ENCODE results near the gene RPS14.
"Not testable (repeated sequence)": the region's sequence is repeated elsewhere in the genome, so short reads cannot be mapped to it uniquely, and the experiment has no call there.

RPS14 gene

DNA sequence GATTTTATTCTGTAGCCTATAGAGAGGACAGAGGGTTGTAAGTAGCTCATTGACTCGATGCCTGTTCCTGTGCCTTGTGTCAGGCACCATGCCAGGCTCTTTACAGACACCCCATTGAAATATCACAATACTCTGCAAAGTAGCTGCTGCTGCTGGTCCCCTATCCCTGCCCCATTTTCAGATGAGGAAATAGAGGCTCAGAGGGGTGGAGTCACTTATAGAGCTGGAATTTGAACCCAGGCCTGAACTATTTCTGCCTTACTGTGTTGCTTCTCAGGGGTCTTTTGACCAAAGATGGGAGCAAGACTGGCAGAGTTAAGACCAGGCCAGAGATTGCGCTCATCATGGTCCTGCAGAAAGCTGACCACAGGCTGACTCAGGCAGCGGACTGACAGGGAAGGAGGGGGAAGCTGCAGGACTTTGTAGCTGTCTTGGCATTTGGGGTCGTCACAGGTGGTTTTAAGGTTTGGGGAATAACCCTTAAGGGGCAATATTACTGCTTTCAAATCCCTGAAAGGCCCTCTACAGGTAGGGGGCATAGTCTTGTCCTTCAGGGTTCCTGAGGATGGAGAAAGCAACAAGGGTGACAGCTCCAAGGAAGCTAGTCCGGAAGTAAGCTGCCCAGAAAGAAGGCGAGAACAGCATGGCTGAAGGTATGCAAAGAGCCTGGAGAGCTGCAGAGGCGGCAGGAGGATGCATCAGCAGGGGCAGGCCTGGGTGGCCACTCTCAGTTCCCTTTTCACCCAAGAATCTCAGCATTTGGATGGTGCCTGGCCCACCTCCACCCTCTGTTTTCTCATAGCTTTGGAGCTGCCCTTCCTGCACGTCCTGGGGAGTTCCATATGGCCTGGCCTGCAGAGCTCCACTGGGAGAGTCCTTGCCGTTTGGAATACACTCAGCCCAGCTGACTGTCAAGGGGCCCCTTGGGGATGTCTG lies 40.1 kb upstream of the RPS14 start:
- peaks cover 44% of the 10 kb centered on the region for H3K4me1 ChIP-seq (ENCODE audit: control insufficient read depth, low read depth, low read length)
- no peak overlapping the region for H3K4me3 ChIP-seq (ENCODE audit: low read length)
- H3K27ac ChIP-seq (ENCODE audit: low read length), result no peak overlapping the region
- no peaks in the 10 kb centered on the region for H3K9me3 ChIP-seq (ENCODE audit: control insufficient read depth, low read depth, low read length)
- H3K9ac ChIP-seq (ENCODE audit: low read length), result no peak overlapping the region
- H3K27me3 ChIP-seq (ENCODE audit: control insufficient read depth, insufficient read depth, low read length), result no peaks in the 10 kb centered on the region
- no peaks in the 10 kb centered on the region for H3K36me3 ChIP-seq (ENCODE audit: control insufficient read depth, low read depth, low read length)

DNA sequence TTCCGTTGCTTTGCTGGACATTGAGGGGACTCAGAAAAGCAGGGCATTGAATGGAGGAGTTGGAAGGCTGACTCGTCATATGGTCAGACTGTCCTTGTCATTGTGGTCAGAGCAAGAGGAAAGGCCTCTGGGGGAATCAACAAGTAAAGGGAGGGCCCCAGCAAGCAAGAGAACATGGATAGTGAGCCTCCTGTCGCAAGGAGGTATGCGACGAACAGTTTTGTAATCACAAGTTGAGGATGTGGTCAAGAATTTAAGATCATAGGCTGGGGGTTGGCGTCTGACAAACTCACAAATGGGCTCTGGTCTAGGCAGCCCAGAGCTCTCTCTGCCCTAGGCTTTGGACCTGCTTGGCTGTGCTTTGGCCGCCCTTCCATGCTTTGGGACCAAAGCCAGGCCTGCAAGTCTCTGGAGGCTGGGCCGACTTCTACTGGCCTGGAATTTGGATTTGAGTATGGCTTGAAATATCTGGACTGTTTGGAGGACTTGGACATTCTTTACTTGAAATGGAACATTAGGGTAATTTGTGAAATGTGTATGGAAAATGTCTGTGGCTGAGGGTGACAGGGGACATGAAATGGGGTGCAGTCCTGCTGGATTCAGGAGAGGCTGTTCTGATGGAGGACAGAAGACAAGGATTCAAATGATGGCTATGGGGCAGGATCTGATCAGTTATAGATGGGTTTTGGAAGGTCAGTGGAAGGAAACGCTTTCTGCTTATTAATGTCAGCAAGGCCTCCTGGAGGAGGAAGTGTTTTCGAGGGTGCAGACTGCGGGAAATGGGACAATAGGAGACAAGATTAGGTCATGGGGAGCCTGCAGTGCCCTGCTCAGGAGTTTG lies 39.2 kb upstream of the RPS14 start:
- H3K9ac ChIP-seq (ENCODE audit: low read length), result no peak overlapping the region

DNA sequence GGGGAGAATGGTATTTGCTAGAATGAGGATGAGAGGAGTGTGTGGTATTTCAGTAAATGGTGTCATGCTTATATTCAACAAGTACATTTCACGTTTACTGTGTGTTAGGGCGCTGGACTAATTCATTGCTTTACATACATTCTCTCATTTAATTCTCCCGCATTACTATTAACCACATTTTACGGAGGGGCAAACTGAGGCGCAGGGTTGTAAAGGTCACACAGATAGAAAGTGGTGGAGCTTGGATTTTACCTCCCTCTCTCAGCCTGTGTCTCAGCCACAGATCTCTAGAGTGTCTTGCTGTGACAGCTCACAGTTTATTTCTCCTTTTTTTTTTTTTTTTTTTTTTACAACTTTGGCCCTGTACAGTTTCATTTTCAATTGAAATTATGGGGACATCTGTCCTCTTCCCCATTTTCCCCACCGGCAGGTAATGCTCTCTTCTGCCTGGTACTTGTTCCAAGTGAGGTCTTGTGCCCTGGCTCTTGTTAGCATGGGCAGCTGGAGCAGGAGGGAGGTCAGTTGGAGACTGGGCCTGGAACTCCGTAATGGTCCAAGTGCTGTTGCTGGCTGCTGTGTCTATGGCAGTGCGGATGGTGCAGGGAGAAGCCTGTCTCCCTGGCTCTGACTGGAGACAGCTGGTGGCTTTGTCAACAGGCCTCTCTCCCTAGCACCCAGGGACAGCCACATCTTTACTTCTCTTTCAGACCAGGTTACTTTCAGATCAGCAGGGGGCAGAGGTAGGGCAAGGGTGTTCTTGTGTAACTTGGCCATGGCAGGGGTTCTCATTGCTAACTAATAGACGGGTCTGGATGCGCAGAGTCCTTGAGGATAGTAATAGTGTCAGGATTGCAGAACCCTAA lies 37.9 kb upstream of the RPS14 start:
- Histone ChIP-seq H3K9ac (ENCODE audit: low read length) (no peak overlapping the region), H3K9me3 (ENCODE audit: control insufficient read depth, low read depth, low read length) (no peaks in the 10 kb centered on the region), H3K4me3 (ENCODE audit: low read length) (peak overlapping the region; percentile 78), H3K27me3 (ENCODE audit: control insufficient read depth, insufficient read depth, low read length) (no peaks in the 10 kb centered on the region), H3K36me3 (ENCODE audit: control insufficient read depth, low read depth, low read length) (no peaks in the 10 kb centered on the region), H3K27ac (ENCODE audit: low read length) (no peak overlapping the region), H3K4me1 (ENCODE audit: control insufficient read depth, low read depth, low read length) (peaks cover 47% of the 10 kb centered on the region)

More for the DNA sequence above, 39.2 kb upstream of the RPS14 start:
- Histone ChIP-seq H3K27me3 (ENCODE audit: control insufficient read depth, insufficient read depth, low read length) (no peaks in the 10 kb centered on the region), H3K4me3 (ENCODE audit: low read length) (no peak overlapping the region), H3K4me1 (ENCODE audit: control insufficient read depth, low read depth, low read length) (peaks cover 44% of the 10 kb centered on the region), H3K9me3 (ENCODE audit: control insufficient read depth, low read depth, low read length) (no peaks in the 10 kb centered on the region), H3K36me3 (ENCODE audit: control insufficient read depth, low read depth, low read length) (no peaks in the 10 kb centered on the region), H3K27ac (ENCODE audit: low read length) (no peak overlapping the region)

DNA sequence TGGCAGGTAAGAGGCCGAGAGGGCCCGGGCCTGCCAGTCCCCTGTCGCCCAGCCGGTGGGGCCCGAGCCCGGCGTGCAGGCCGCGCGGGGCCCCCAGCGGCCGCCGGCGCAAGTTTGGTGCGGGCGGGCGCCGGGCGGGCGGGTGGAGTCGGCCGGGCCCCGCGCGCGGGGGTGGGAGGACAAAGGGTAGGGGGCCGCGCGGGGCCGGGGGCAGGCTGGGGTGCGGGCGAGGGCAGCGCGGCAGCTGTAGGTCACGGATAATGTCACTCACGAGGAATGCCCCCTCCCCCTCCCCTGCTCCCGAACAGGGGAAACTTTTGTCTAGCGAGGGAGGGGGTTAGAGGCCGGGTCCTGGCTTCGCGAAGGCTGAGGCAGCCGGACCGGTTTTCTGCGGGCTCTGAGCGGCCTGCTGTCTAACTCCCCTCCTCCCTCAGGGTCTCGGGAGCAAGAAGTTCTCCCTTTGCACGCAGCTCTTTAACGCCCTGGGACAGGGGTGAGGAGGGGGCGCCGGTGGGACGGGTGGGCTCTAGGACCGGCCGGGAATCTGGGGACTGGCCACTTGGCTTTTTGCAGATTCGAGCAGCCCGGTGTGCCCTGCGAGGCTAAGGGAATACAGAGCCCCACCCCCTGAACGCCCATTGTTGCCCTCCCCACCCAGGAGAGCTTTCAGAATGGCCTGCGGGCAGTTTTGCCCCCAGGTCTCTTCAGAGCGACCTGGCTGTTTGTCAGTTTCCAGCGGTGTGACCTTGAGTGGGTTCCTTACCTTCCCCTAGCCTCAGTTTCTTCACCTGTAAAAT lies 37.1 kb upstream of the RPS14 start:
- Histone ChIP-seq H3K9ac (ENCODE audit: low read length) (peak overlapping the region; percentile 91), H3K4me3 (ENCODE audit: low read length) (peak overlapping the region; percentile 78), H3K36me3 (ENCODE audit: control insufficient read depth, low read depth, low read length) (no peaks in the 10 kb centered on the region), H3K4me1 (ENCODE audit: control insufficient read depth, low read depth, low read length) (peaks cover 46% of the 10 kb centered on the region), H3K27me3 (ENCODE audit: control insufficient read depth, insufficient read depth, low read length) (no peaks in the 10 kb centered on the region), H3K27ac (ENCODE audit: low read length) (no peak overlapping the region), H3K9me3 (ENCODE audit: control insufficient read depth, low read depth, low read length) (no peaks in the 10 kb centered on the region)

DNA sequence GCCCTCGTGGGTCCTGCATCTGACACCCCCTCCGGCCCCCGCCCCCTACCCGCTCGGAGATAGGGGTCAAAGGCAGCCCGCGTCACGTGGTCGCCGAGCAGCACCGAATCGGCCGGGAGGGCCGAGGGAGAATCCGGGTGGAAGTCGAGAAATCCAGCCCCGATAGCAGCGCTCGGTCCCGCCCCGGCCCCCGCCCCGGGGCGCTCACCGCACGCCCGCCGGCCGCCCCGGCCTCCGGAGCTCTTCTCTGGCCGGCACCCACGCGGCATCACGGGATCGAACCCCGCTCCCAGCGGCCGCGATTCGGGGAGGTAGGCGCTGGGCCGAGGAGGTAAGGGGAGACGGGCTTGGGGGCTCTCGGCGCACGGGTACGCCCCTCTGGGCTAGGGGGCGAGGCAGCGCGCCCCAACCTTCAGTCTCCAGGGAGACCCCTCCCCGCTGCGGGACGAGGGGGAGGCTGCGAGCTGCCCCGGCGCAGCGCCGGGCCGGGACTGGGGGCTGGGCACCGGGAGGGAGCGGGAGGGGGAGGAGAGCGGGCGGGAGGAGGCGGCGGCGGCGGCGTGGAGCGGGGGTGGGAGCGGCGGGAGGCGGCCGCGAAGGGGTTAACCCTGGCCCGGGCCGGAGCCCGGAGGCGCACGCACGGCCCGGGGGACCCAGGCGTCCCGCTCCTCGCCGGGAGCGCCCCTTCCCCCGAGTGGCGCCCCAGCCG lies 36.3 kb upstream of the RPS14 start:
- Histone ChIP-seq H3K27me3 (ENCODE audit: control insufficient read depth, insufficient read depth, low read length) (no peaks in the 10 kb centered on the region), H3K9me3 (ENCODE audit: control insufficient read depth, low read depth, low read length) (no peaks in the 10 kb centered on the region), H3K4me3 (ENCODE audit: low read length) (peak overlapping the region; percentile 78), H3K4me1 (ENCODE audit: control insufficient read depth, low read depth, low read length) (peaks cover 38% of the 10 kb centered on the region), H3K36me3 (ENCODE audit: control insufficient read depth, low read depth, low read length) (no peaks in the 10 kb centered on the region), H3K27ac (ENCODE audit: low read length) (peak overlapping the region; percentile 25), H3K9ac (ENCODE audit: low read length) (peak overlapping the region; percentile 91)

DNA sequence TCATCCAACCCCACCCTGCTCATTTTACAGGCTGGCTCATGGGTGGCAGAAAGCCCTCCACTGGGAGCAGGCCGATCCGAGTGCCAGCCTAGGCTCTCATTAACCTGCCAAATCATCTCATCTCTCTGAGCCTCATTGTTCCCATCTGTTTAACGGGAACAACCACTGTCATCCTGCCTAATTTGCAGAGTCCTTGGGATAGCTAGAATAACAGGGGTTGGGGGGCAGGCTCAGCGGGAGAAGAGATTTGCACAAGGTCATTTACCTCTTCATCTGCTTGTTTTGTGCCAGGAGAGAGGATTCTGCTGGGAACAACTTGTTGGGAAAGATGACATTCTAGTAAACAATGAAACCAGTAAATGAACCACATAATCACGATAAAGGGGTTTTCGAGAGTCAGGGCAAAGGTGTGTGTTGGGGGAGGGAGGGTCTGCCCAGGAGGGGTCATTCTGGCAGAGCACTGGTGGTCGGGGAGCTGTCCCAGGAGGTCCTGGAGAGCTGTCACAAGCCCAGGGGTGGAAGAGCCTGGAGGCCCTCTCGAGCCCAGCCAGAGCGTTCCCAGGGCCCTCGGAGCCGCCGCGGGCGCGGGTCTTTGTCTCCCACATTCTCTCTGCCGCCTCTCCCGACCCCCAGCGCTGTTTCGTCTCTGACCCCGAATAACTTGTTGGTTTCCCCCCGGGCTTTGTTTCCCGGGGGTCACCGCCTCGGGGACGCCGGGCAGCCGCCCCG lies 35.6 kb upstream of the RPS14 start:
- Histone ChIP-seq H3K4me3 (ENCODE audit: low read length) (peak overlapping the region; percentile 78), H3K27me3 (ENCODE audit: control insufficient read depth, insufficient read depth, low read length) (no peaks in the 10 kb centered on the region), H3K27ac (ENCODE audit: low read length) (no peak overlapping the region), H3K4me1 (ENCODE audit: control insufficient read depth, low read depth, low read length) (peaks cover 32% of the 10 kb centered on the region), H3K9me3 (ENCODE audit: control insufficient read depth, low read depth, low read length) (no peaks in the 10 kb centered on the region), H3K9ac (ENCODE audit: low read length) (peak overlapping the region; percentile 91), H3K36me3 (ENCODE audit: control insufficient read depth, low read depth, low read length) (no peaks in the 10 kb centered on the region)

DNA sequence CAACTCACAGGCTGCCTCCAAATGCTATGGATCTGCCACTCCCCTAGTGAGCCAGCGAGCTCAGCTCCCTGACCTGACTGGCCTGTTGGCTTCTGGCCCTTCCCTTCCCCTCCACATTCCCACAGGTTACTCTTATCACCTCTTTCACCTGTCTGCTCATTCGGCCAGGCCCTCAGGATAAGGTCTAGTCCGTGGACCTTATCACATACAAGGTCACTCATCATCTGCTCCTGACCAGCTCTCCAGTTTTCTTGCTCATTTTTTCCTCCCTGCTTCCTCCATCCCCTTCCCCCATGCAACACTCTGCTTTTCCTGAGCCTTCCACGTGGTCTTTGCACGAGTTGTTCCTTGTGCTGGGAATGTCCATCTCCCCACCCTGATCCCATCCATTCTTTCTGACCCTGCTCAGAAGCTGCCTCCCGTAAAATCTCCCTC lies 32.5 kb upstream of the RPS14 start:
- Histone ChIP-seq H3K27ac (ENCODE audit: low read length) (no peak overlapping the region), H3K4me1 (ENCODE audit: control insufficient read depth, low read depth, low read length) (peaks cover 7% of the 10 kb centered on the region)

DNA sequence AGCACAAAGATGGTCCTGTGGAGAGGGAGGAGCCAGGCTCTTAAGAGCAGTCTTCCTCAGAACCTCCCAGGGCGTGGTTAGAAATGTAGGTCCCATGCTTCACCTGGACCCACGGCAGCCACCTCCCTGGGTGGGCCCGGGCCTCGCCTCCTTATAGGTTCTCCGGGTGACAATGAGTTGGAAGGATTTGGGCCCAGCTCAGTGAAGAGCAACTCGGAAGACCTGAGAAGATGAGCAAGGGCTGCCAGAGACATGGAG lies 32.1 kb upstream of the RPS14 start:
- Histone ChIP-seq H3K27me3 (ENCODE audit: control insufficient read depth, insufficient read depth, low read length) (no peaks in the 10 kb centered on the region), H3K4me3 (ENCODE audit: low read length) (no peak overlapping the region), H3K9ac (ENCODE audit: low read length) (no peak overlapping the region), H3K9me3 (ENCODE audit: control insufficient read depth, low read depth, low read length) (no peaks in the 10 kb centered on the region), H3K4me1 (ENCODE audit: control insufficient read depth, low read depth, low read length) (peaks cover 7% of the 10 kb centered on the region), H3K36me3 (ENCODE audit: control insufficient read depth, low read depth, low read length) (no peaks in the 10 kb centered on the region), H3K27ac (ENCODE audit: low read length) (no peak overlapping the region)

More for the DNA sequence above, 32.5 kb upstream of the RPS14 start:
- no peaks in the 10 kb centered on the region for H3K27me3 ChIP-seq (ENCODE audit: control insufficient read depth, insufficient read depth, low read length)
- H3K9ac ChIP-seq (ENCODE audit: low read length), result no peak overlapping the region
- no peaks in the 10 kb centered on the region for H3K36me3 ChIP-seq (ENCODE audit: control insufficient read depth, low read depth, low read length)
- H3K4me3 ChIP-seq (ENCODE audit: low read length), result no peak overlapping the region
- H3K9me3 ChIP-seq (ENCODE audit: control insufficient read depth, low read depth, low read length), result no peaks in the 10 kb centered on the region

DNA sequence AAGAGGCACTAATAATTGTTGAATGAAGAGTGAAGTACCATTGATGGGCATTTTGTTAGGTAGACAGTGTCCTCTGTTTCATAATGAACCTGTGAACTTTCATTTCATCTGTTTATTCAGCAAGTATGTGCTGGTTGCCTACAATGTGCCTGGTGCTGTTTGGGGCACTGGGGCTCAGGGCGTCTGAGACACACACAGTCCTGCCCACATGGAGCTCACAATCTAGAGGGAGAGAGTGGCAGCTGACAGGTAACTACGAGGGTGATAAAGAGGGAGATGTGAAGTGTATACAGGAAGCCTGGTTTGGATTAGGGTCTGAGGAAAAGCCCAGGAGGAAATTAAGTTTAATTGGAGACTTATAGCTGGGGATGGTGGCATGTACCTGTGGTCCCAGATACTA lies 29.9 kb upstream of the RPS14 start:
- no peaks in the 10 kb centered on the region for H3K27me3 ChIP-seq (ENCODE audit: control insufficient read depth, insufficient read depth, low read length)
- peaks cover 7% of the 10 kb centered on the region for H3K4me1 ChIP-seq (ENCODE audit: control insufficient read depth, low read depth, low read length)
- H3K9me3 ChIP-seq (ENCODE audit: control insufficient read depth, low read depth, low read length), result no peaks in the 10 kb centered on the region
- H3K9ac ChIP-seq (ENCODE audit: low read length), result no peak overlapping the region
- H3K36me3 ChIP-seq (ENCODE audit: control insufficient read depth, low read depth, low read length), result no peaks in the 10 kb centered on the region
- no peak overlapping the region for H3K4me3 ChIP-seq (ENCODE audit: low read length)
- H3K27ac ChIP-seq (ENCODE audit: low read length), result no peak overlapping the region

DNA sequence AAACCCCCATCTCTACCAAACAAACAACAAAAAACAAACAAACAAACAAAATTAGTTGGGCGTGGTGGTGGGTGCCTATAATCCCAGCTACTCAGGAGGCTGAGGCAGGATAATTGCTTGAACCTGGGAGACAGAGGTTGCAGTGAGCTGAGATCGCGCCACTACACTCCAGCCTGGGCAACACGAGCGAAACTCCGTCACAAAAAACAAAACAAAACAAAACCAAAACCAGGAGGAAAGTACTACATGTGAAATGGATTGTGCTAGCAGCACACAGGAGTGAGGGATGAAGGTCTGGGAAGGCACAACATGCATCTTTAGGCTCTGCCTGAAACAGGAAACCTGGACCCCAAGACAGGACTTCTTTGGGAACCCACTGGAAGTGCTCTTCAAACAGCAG lies 27.0 kb upstream of the RPS14 start:
- not testable (repeated sequence) for H3K27ac ChIP-seq (ENCODE audit: low read length); H3K4me3 ChIP-seq (ENCODE audit: low read length)

More for the DNA sequence above, 27.0 kb upstream of the RPS14 start:
- H3K4me1 ChIP-seq (ENCODE audit: control insufficient read depth, low read depth, low read length); H3K36me3 ChIP-seq (ENCODE audit: control insufficient read depth, low read depth, low read length); H3K9ac ChIP-seq (ENCODE audit: low read length); H3K27me3 ChIP-seq (ENCODE audit: control insufficient read depth, insufficient read depth, low read length); H3K9me3 ChIP-seq (ENCODE audit: control insufficient read depth, low read depth, low read length): not testable (repeated sequence)
